Uterus (tissue), 4 donors: Measurements from ENCODE around the gene EVI5L. TPM values are rescaled to one million over a fixed set of nuclear protein-coding genes. Genes with fewer than 3 reads are reported as not detected.

Experiments
- DNase-seq, 2 donors: peaks; one replicate each; pipeline ENCODE4 v3.0.0-alpha.2; 2019 to 2020
- H3K27ac ChIP-seq, 2 donors: fragments of 200-600 bp; sonication (generic); 1 replicate in 1 of 2; 2 replicates in 1 of 2; pipeline ENCODE4 v1.5.1; 2016 to 2018
- H3K27me3 ChIP-seq, 2 donors: fragments of 200-600 bp; sonication (generic); one replicate each; pipeline ENCODE4 v1.5.1; 2018 to 2019; ENCODE audit warnings: control low read depth in 1 of 2
- H3K36me3 ChIP-seq, 2 donors: fragments of 200-600 bp; sonication (generic); one replicate each; pipeline ENCODE4 v1.5.1; 2019; ENCODE audit warnings: control low read depth in 1 of 2
- H3K4me1 ChIP-seq, 2 donors: fragments of 200-600 bp; sonication (generic); one replicate each; pipeline ENCODE4 v1.5.1; 2018 to 2019; ENCODE audit warnings: control low read depth in 1 of 2
- H3K4me3 ChIP-seq, 2 donors: fragments of 200-600 bp; sonication (generic); 1 replicate in 1 of 2; 2 replicates in 1 of 2; pipeline ENCODE4 v1.5.1; 2018 to 2019; ENCODE audit warnings: mild to moderate bottlenecking in 1 of 2
- H3K9me3 ChIP-seq, 2 donors: fragments of 200-600 bp; sonication (generic); one replicate each; pipeline ENCODE4 v1.5.1; 2019; ENCODE audit warnings: control low read depth in 1 of 2
- CTCF ChIP-seq, 4 experiments: fragments of 200-600 bp in 2 of 4; fragments of 450-650 bp in 2 of 4; sonication (generic) in 2 of 4; IDR thresholded peaks; one replicate each; pipeline ENCODE4 v1.5.1; 2016 to 2019; ENCODE audit warnings: antibody characterized with exemption in 4 of 4, mild to moderate bottlenecking in 2 of 4, moderate library complexity in 1 of 4
- POLR2A ChIP-seq, 2 donors: fragments of 450-650 bp; IDR thresholded peaks; one replicate each; pipeline ENCODE4 v1.6.1; 2016; ENCODE audit warnings: antibody characterized with exemption in 2 of 2, mild to moderate bottlenecking in 1 of 2, moderate library complexity in 1 of 2
- intact Hi-C: fragments of 100-400 bp; cut with DNase I; formaldehyde crosslinking; loops from one replicate; pipeline ENCODE4 v1.15.1; 2023; ENCODE audit warnings: low total_unique reads
- total RNA-seq, 4 donors: library from RNA; depleted of rRNA in 3 of 4; stranded (reverse); fragments of >200 nt in 3 of 4; gene quantifications; one replicate each; pipeline versions ENCODE4 v1.1.0 to v1.2.4, GENCODE V29; 2014 to 2023
- donor health status: DM: yes; HTN: yes; CAD: no.

Gene EVI5L
- total RNA-seq, 4 donors from 2014 or later: 9.1 to 14.9 (median 12.4) TPM

- TF ChIP-seq CTCF (IDR thresholded peaks at IDR 0.05) (no peak), POLR2A (IDR thresholded peaks at IDR 0.05) (peak in 1 of 2 donors; percentile 14)
- H3K27me3 ChIP-seq: peaks cover 6 to 17% of the 10 kb centered on the region in 2 donors
- H3K4me1 ChIP-seq: peaks cover 0 to 25% of the 10 kb centered on the region in 2 donors
- peak; percentile 51 to 64 for DNase-seq
- intact Hi-C loops: no loop called here
- no peaks in the 10 kb centered on the region for H3K36me3 ChIP-seq
- H3K27ac ChIP-seq: peak overlapping the region in 1 of 2 donors; percentile 33
- no peaks in the 10 kb centered on the region for H3K9me3 ChIP-seq
- H3K4me3 ChIP-seq: peak overlapping the region; percentile 5 to 44
Measured at GRCh38 chr19:7869453-7869909, 39.5 kb downstream of the EVI5L start.

- H3K27me3 ChIP-seq: peaks cover 9 to 19% of the 10 kb centered on the region in 2 donors
- intact Hi-C loops: no loop called here
- DNase-seq: peak; percentile 46 to 55
- H3K9me3 ChIP-seq: no peaks in the 10 kb centered on the region
- H3K36me3 ChIP-seq: no peaks in the 10 kb centered on the region
- TF ChIP-seq CTCF (IDR thresholded peaks at IDR 0.05) (no peak), POLR2A (IDR thresholded peaks at IDR 0.05) (no peak)
- H3K4me3 ChIP-seq: peak overlapping the region in 1 of 2 donors; percentile 44
- peaks cover 0 to 27% of the 10 kb centered on the region in 2 donors for H3K4me1 ChIP-seq
- H3K27ac ChIP-seq: peak overlapping the region in 1 of 2 donors; percentile 33
Measured at GRCh38 chr19:7869910-7870511, 40.0 kb downstream of the EVI5L start.

GRCh38 chr19:7870571-7871436 is 40.8 kb downstream of the EVI5L start:
- DNase-seq: peak; percentile 49 to 52
- TF ChIP-seq POLR2A (IDR thresholded peaks at IDR 0.05) (no peak), CTCF (IDR thresholded peaks at IDR 0.05) (no peak)
- H3K36me3 ChIP-seq: no peaks in the 10 kb centered on the region
- H3K27ac ChIP-seq: no peak overlapping the region
- peaks cover 0 to 27% of the 10 kb centered on the region in 2 donors for H3K4me1 ChIP-seq
- intact Hi-C loops: no loop called here
- H3K9me3 ChIP-seq: no peaks in the 10 kb centered on the region
- no peak overlapping the region for H3K4me3 ChIP-seq
- peaks cover 9 to 19% of the 10 kb centered on the region in 2 donors for H3K27me3 ChIP-seq

- Histone ChIP-seq H3K9me3 (no peaks in the 10 kb centered on the region), H3K4me1 (peaks cover 0 to 27% of the 10 kb centered on the region in 2 donors), H3K27me3 (peaks cover 9 to 19% of the 10 kb centered on the region in 2 donors), H3K4me3 (no peak overlapping the region), H3K36me3 (no peaks in the 10 kb centered on the region), H3K27ac (no peak overlapping the region)
- TF ChIP-seq CTCF (IDR thresholded peaks at IDR 0.05) (no peak), POLR2A (IDR thresholded peaks at IDR 0.05) (peak in 1 of 2 donors; percentile 14)
- peak; percentile 78 to 82 for DNase-seq
- intact Hi-C loops: no loop called here
Measured at GRCh38 chr19:7871437-7872305, 41.7 kb downstream of the EVI5L start.
